Spinal cord (tissue), 10 donors: ENCODE results near the gene PRDM16. TPM values are rescaled to one million over a fixed set of nuclear protein-coding genes. Genes with fewer than 3 reads are reported as not detected.

Source experiments
- DNase-seq, 6 donors: peaks; one replicate each; pipeline versions ENCODE4 v3.0.0 to v3.0.0-alpha.2; 2013 to 2015; ENCODE audit warnings: low spot score in 6 of 6, low read depth in 4 of 6
- H3K27ac ChIP-seq: one replicate; pipeline ENCODE4 v1.5.1; 2013; ENCODE audit warnings: low read depth, low read length, control low read depth
- H3K27me3 ChIP-seq: one replicate; pipeline ENCODE4 v1.6.1; 2013; ENCODE audit warnings: low read length; ENCODE audit not compliant: control insufficient read depth, insufficient read depth
- H3K36me3 ChIP-seq: one replicate; pipeline ENCODE4 v1.6.1; 2013; ENCODE audit warnings: low read length; ENCODE audit not compliant: control insufficient read depth, insufficient read depth
- H3K4me1 ChIP-seq: one replicate; pipeline ENCODE4 v1.6.1; 2013; ENCODE audit warnings: low read length; ENCODE audit not compliant: control insufficient read depth, insufficient read depth
- H3K4me3 ChIP-seq: one replicate; pipeline ENCODE4 v1.5.1; 2013; ENCODE audit warnings: low read depth, low read length, control low read depth
- H3K9me3 ChIP-seq: one replicate; pipeline ENCODE4 v1.6.1; 2013; ENCODE audit warnings: low read length; ENCODE audit not compliant: control insufficient read depth, insufficient read depth
- WGBS: methylation state at CpG from one replicate; pipeline ENCODE4 v1.1.5; 2013; ENCODE audit warnings: missing lambda C conversion rate; ENCODE audit not compliant: insufficient coverage; 5-methylcytosine and 5-hydroxymethylcytosine counted together
- polyA plus RNA-seq, 2 donors: library from polyadenylated mRNA; unstranded; fragments of 120-200 nt; gene quantifications; one replicate each; pipeline ENCODE4 v1.2.1, GENCODE V29; 2013; ENCODE audit not compliant: insufficient read length in 2 of 2
- total RNA-seq, 2 donors: library from RNA; depleted of rRNA in 1 of 2; stranded (reverse); fragments of 120-200 nt in 1 of 2; fragments of >200 nt in 1 of 2; gene quantifications; one replicate each; pipeline versions ENCODE4 v1.2.3 to v1.2.4, GENCODE V29; 2013 to 2014
- donor health status: healthy.

The PRDM16 gene
- total and polyA plus RNA-seq, 4 donors, result 6.1 to 8.3 (median 7.3) TPM

DNA sequence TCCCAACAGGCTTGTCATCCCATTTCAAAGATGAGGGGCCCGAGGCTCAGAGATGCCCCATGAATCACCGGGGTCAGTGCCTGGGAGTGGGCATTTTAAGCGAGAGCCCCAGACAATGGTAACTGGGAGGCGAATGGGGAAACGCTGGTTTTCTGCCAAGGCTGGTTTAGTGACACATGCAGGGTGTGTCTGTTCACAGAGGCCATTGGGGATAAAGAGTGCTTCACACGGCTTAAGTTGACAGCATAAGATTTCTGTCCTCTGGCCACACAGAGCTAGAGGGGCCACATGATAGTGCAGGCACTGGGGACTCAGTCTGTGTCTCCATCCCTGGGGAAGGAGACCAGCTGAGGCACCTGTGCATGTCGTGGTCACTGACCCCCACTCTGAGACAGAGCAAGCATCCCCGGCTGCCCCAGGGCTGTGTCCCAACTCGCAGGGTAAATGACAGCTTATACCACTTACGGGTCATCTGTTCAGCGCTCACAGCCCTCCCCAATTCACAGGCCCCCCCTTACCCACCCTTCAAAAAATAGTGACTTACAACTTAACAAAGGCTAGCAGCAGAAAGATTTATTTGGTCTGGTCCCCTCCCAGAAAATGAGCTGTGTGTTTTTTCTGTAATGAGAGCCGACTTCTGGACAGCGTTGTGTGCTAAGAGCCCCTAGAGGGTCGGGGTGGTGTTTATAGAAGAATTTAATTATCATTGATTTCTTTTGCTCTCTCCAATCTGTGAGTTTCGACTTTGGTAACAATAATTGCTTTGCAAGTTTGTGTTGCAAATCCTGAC is 350.6 kb downstream of the PRDM16 start:
- DNase-seq, result no peak
- peaks cover 47% of the 10 kb centered on the region for H3K4me1 ChIP-seq
- H3K9me3 ChIP-seq, result peaks cover 3% of the 10 kb centered on the region
- no peak overlapping the region for H3K27ac ChIP-seq
- peaks cover 4% of the 10 kb centered on the region for H3K27me3 ChIP-seq
- no peak overlapping the region for H3K4me3 ChIP-seq
- peaks cover 52% of the 10 kb centered on the region for H3K36me3 ChIP-seq
- WGBS, result 62% methylated on average over 13 of the region's 15 CpGs

DNA sequence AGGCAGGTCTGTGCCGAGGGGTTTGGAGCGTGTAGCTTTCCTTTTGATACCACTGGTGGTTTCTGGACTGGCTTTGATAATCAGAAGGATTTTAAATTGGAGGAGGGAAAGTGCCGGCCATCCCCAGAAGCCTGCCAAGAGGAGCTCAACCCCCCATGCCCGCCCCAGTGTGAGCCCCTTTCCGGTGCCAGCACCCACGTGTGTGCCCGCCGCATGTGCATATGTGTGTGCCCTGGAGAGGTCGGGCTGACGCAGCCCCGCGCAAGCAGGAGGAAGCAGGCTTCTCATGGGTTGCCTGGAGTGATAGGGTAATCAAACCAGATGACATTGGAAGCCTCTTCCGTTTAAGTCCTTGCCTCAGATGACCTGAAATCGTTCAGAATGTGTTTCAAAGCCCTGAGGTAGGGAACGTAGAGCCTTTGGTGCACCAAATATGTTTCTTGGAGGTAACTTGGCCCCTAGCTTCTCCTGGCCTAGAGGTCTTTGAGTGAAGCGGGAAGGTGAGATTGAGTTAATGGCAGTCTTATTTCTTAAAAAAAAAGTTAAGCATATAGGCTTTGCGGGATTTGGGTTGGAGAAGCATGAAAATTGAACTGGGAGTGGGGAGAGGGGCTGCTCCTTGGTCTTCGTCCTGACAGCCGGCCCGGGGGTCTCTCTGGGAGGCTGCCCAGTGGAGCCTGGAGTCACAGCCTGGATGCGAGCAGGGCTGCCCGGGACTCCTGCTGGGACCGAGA is 351.4 kb downstream of the PRDM16 start:
- DNase-seq, result no peak
- Histone ChIP-seq H3K4me3 (no peak overlapping the region), H3K36me3 (peaks cover 46% of the 10 kb centered on the region), H3K4me1 (peaks cover 46% of the 10 kb centered on the region), H3K27ac (no peak overlapping the region), H3K9me3 (peaks cover 3% of the 10 kb centered on the region), H3K27me3 (peaks cover 2% of the 10 kb centered on the region)
- 92% methylated on average over 23 of the region's 23 CpGs for WGBS

DNA sequence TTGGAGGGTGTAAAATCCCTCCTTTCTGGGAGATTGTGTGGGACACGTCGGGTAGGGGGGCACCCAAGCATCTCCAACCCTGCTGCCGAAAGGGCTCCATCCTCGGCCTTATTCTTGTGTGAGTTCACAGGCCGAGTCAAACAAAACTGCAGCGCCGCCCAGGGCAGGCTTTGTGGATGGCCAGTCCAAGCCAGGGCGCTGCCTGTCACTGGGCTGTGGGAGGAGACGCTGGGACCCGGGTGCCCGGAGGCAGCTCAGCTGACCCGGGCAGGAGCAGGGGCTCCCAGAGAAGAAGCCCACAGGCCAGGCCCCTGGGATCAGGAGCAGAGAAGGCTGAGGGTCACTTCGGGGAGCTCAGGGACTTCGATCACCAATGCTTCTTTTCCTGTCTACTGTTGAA is 353.6 kb downstream of the PRDM16 start:
- no peak for DNase-seq
- H3K9me3 ChIP-seq, result no peaks in the 10 kb centered on the region
- peaks cover 41% of the 10 kb centered on the region for H3K4me1 ChIP-seq
- H3K36me3 ChIP-seq, result peaks cover 58% of the 10 kb centered on the region
- H3K4me3 ChIP-seq, result no peak overlapping the region
- no peaks in the 10 kb centered on the region for H3K27me3 ChIP-seq
- WGBS, result 84% methylated on average over 14 of the region's 14 CpGs
- H3K27ac ChIP-seq, result no peak overlapping the region

- Histone ChIP-seq H3K27ac (no peak overlapping the region), H3K36me3 (peaks cover 58% of the 10 kb centered on the region), H3K4me1 (peaks cover 41% of the 10 kb centered on the region), H3K9me3 (no peaks in the 10 kb centered on the region), H3K27me3 (no peaks in the 10 kb centered on the region), H3K4me3 (no peak overlapping the region)
- DNase-seq, result no peak
- WGBS, result 79% methylated on average over 23 of the region's 23 CpGs
Observed at GRCh38 chr1:3423245-3423829, 354.3 kb downstream of the PRDM16 start.

DNA sequence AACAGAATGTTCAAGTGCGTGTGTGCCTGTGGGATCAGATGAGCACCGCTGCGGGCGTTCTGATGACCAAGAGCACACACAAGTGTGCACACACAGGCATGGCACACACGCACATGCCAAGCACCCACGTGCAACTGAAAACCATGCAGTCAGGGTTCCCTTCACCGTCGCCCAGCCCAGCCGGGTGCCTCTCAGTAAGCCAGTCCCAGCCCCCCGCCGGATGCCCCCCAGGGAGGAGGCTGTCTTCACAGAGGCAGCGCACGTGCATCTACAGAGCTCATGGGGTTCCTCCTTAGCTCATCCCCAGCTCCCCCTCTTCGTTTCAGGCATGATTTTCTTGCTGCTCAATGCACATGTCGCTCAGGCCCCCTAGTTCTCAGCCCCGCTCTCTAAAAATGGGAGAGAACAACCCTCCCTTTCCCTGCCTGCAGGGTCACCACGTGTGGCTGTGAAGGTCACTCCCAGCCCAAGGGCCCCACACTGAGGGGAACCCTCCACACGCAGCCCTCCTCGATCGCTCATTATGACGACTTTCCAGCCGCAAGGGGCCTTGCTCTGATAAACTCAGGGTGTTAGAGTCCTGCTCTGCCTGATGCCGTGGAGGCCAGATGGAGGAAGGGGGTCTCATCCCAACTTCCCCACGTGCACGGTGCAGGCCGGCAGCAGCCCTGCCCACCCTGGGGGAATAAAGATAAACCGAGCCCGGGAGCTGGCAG is 355.1 kb downstream of the PRDM16 start:
- no peaks in the 10 kb centered on the region for H3K9me3 ChIP-seq
- peaks cover 41% of the 10 kb centered on the region for H3K4me1 ChIP-seq
- H3K27ac ChIP-seq, result peak overlapping the region; percentile 10
- DNase-seq, result no peak
- no peaks in the 10 kb centered on the region for H3K27me3 ChIP-seq
- peaks cover 55% of the 10 kb centered on the region for H3K36me3 ChIP-seq
- H3K4me3 ChIP-seq, result no peak overlapping the region
- WGBS, result 69% methylated on average over 27 of the region's 28 CpGs

GRCh38 chr1:3425486-3426215 is 356.6 kb downstream of the PRDM16 start:
- H3K36me3 ChIP-seq, result peaks cover 67% of the 10 kb centered on the region
- no peak overlapping the region for H3K4me3 ChIP-seq
- no peaks in the 10 kb centered on the region for H3K9me3 ChIP-seq
- H3K4me1 ChIP-seq, result peaks cover 46% of the 10 kb centered on the region
- H3K27ac ChIP-seq, result no peak overlapping the region
- no peak for DNase-seq
- 94% methylated on average over 41 of the region's 44 CpGs for WGBS
- no peaks in the 10 kb centered on the region for H3K27me3 ChIP-seq

GRCh38 chr1:3426956-3427535 is 358.0 kb downstream of the PRDM16 start:
- peaks cover 39% of the 10 kb centered on the region for H3K4me1 ChIP-seq
- H3K9me3 ChIP-seq, result no peaks in the 10 kb centered on the region
- H3K4me3 ChIP-seq, result no peak overlapping the region
- H3K27me3 ChIP-seq, result no peaks in the 10 kb centered on the region
- 96% methylated on average over 20 of the region's 20 CpGs for WGBS
- DNase-seq, result no peak
- peaks cover 76% of the 10 kb centered on the region for H3K36me3 ChIP-seq
- no peak overlapping the region for H3K27ac ChIP-seq

GRCh38 chr1:3427711-3428704 is 359.0 kb downstream of the PRDM16 start:
- WGBS, result 96% methylated on average over 43 of the region's 43 CpGs
- H3K27me3 ChIP-seq, result no peaks in the 10 kb centered on the region
- peaks cover 29% of the 10 kb centered on the region for H3K4me1 ChIP-seq
- no peaks in the 10 kb centered on the region for H3K9me3 ChIP-seq
- no peak overlapping the region for H3K4me3 ChIP-seq
- no peak overlapping the region for H3K27ac ChIP-seq
- no peak for DNase-seq
- peaks cover 78% of the 10 kb centered on the region for H3K36me3 ChIP-seq
